ENCODE measurements around the gene WDR35. TPM values are rescaled to one million over a fixed set of nuclear protein-coding genes. Genes with fewer than 3 reads are reported as not detected.

WDR35 gene
- total RNA-seq, 1 experiment from 2014 or later: 29.4 TPM

- CTCF ChIA-PET: no interaction called here
- TF ChIP-seq EZH2 (IDR thresholded peaks at IDR 0.05; ENCODE audit: borderline replicate concordance, low read depth, low read length, poor library complexity, severe bottlenecking) (no peak), CTCF (conservative IDR thresholded peaks at IDR 0.05; ENCODE audit: low read depth, low read length) (no peak)
- Histone ChIP-seq H3K27ac (ENCODE audit: low read depth, low read length, poor library complexity, severe bottlenecking) (no peak overlapping the region), H3K4me1 (ENCODE audit: insufficient read depth, low read length, poor library complexity, severe bottlenecking) (peaks cover 3% of the 10 kb centered on the region), H3K36me3 (ENCODE audit: insufficient read depth, low read length, poor library complexity, severe bottlenecking) (no peaks in the 10 kb centered on the region), H3K27me3 (replicated peaks; ENCODE audit: insufficient read depth, low read depth, low read length, poor library complexity) (no peaks in the 10 kb centered on the region), H3K9me3 (ENCODE audit: low read depth, low read length, poor library complexity, severe bottlenecking) (no peaks in the 10 kb centered on the region), H3K4me3 (ENCODE audit: low read depth, low read length, poor library complexity, severe bottlenecking) (no peak overlapping the region)
- intact Hi-C loops (cut with micrococcal nuclease; ENCODE audit: unreplicated experiment): no loop called here
- no peak for DNase-seq (ENCODE audit: low spot score)
- no TSS peak for BruUV-seq (replicated peaks)
- POLR2A ChIA-PET (ENCODE audit: low non-redundant PET): no interaction called here
Observed at GRCh38 chr2:19993731-19994130, 3.8 kb upstream of the WDR35 start.

- CTCF ChIA-PET: no interaction called here
- DNase-seq (ENCODE audit: low spot score): no peak
- POLR2A ChIA-PET (ENCODE audit: low non-redundant PET): no interaction called here
Observed at GRCh38 chr2:19991895-19992294, 2.0 kb upstream of the WDR35 start.

GRCh38 chr2:19990416-19990728 lies 467 bp upstream of the WDR35 start:
- Histone ChIP-seq H3K4me1 (ENCODE audit: insufficient read depth, low read length, poor library complexity, severe bottlenecking) (peaks cover 8% of the 10 kb centered on the region), H3K9me3 (ENCODE audit: low read depth, low read length, poor library complexity, severe bottlenecking) (no peaks in the 10 kb centered on the region), H3K27me3 (replicated peaks; ENCODE audit: insufficient read depth, low read depth, low read length, poor library complexity) (no peaks in the 10 kb centered on the region), H3K4me3 (ENCODE audit: low read depth, low read length, poor library complexity, severe bottlenecking) (peak overlapping the region; percentile 69), H3K36me3 (ENCODE audit: insufficient read depth, low read length, poor library complexity, severe bottlenecking) (no peaks in the 10 kb centered on the region), H3K27ac (ENCODE audit: low read depth, low read length, poor library complexity, severe bottlenecking) (peak overlapping the region; percentile 60)
- intact Hi-C loops (cut with micrococcal nuclease; ENCODE audit: unreplicated experiment): no loop called here
- ChIA-PET POLR2A (ENCODE audit: low non-redundant PET) (no interaction called here), CTCF (interaction anchor here (1.6 kb wide), 1 partner anchor 25 kb away, joined by 6 read pairs; no protein-coding TSS in a partner anchor)
- BruUV-seq (replicated peaks): TSS peak; percentile 85
- TF ChIP-seq EZH2 (IDR thresholded peaks at IDR 0.05; ENCODE audit: borderline replicate concordance, low read depth, low read length, poor library complexity, severe bottlenecking) (no peak), CTCF (conservative IDR thresholded peaks at IDR 0.05; ENCODE audit: low read depth, low read length) (no peak)
- no peak for DNase-seq (ENCODE audit: low spot score)

More at GRCh38 chr2:19991895-19992294, 2.0 kb upstream of the WDR35 start:
- no peaks in the 10 kb centered on the region for H3K36me3 ChIP-seq (ENCODE audit: insufficient read depth, low read length, poor library complexity, severe bottlenecking)
- H3K27ac ChIP-seq (ENCODE audit: low read depth, low read length, poor library complexity, severe bottlenecking): no peak overlapping the region
- no peak overlapping the region for H3K4me3 ChIP-seq (ENCODE audit: low read depth, low read length, poor library complexity, severe bottlenecking)
- H3K9me3 ChIP-seq (ENCODE audit: low read depth, low read length, poor library complexity, severe bottlenecking): no peaks in the 10 kb centered on the region
- TF ChIP-seq EZH2 (IDR thresholded peaks at IDR 0.05; ENCODE audit: borderline replicate concordance, low read depth, low read length, poor library complexity, severe bottlenecking) (no peak), CTCF (conservative IDR thresholded peaks at IDR 0.05; ENCODE audit: low read depth, low read length) (no peak)
- H3K27me3 ChIP-seq (replicated peaks; ENCODE audit: insufficient read depth, low read depth, low read length, poor library complexity): no peaks in the 10 kb centered on the region
- H3K4me1 ChIP-seq (ENCODE audit: insufficient read depth, low read length, poor library complexity, severe bottlenecking): peaks cover 8% of the 10 kb centered on the region
- BruUV-seq (replicated peaks): no TSS peak
- intact Hi-C loops (cut with micrococcal nuclease; ENCODE audit: unreplicated experiment): no loop called here

Measured in A673 (cell line).